CD4-positive, alpha-beta T cell treated with Interleukin-12 subunit alpha and Interleukin-12 subunit beta, for 1 hour (primary cell): Measurements from ENCODE around the gene FGFBP2.
"Not testable (repeated sequence)": the region's sequence is repeated elsewhere in the genome, so short reads cannot be mapped to it uniquely, and the experiment has no call there.

ENCODE experiments used
- DNase-seq: peaks from one replicate; pipeline ENCODE4 v3.0.0-alpha.2; 2020

The FGFBP2 gene

GRCh38 chr4:15926486-15926885 is 36.5 kb downstream of the FGFBP2 start:
- no peak for DNase-seq

- no peak for DNase-seq
These were observed 37.1 kb downstream of the FGFBP2 start for GRCh38 chr4:15925830-15926229.

- DNase-seq: no peak
These were observed 41.4 kb downstream of the FGFBP2 start for GRCh38 chr4:15921592-15921932.

GRCh38 chr4:15920723-15921591 is 42.0 kb downstream of the FGFBP2 start:
- no peak for DNase-seq

- DNase-seq: no peak
These were observed 44.4 kb downstream of the FGFBP2 start for GRCh38 chr4:15918484-15919129.

GRCh38 chr4:15917297-15917696 is 45.7 kb downstream of the FGFBP2 start:
- DNase-seq: no peak

- not testable (repeated sequence) for DNase-seq
These were observed 46.6 kb downstream of the FGFBP2 start for GRCh38 chr4:15916358-15916757.

- DNase-seq: no peak
These were observed 48.2 kb downstream of the FGFBP2 start for GRCh38 chr4:15914736-15915135.

- no peak for DNase-seq
These were observed 48.7 kb downstream of the FGFBP2 start for GRCh38 chr4:15914291-15914690.

- no peak for DNase-seq
These were observed 49.4 kb downstream of the FGFBP2 start for GRCh38 chr4:15913631-15913970.

- no peak for DNase-seq
These were observed 49.9 kb downstream of the FGFBP2 start for GRCh38 chr4:15912961-15913630.

- DNase-seq: no peak
These were observed 50.7 kb downstream of the FGFBP2 start for GRCh38 chr4:15912236-15912635.
